Left lung (tissue), 10 donors: ENCODE results near the gene DYNC1LI2. TPM values are rescaled to one million over a fixed set of nuclear protein-coding genes. Genes with fewer than 3 reads are reported as not detected.

Experiments used
- ATAC-seq: fragments of 200-7000 bp; cut with Tn5 transposase; one replicate; pipeline ENCODE4 v1.9.1; 2020; ENCODE audit warnings: moderate library complexity
- DNase-seq, 4 donors: peaks; one replicate each; pipeline ENCODE4 v3.0.0-alpha.2; 2013 to 2020
- H3K27ac ChIP-seq, 2 donors: fragments of 200-600 bp; sonication (generic) in 1 of 2; one replicate each; pipeline versions ENCODE4 v1.5.0 to v1.8.0; 2020 to 2021
- H3K27me3 ChIP-seq, 2 donors: fragments of 200-600 bp; sonication (generic) in 1 of 2; one replicate each; pipeline versions ENCODE4 v1.5.0 to v1.8.0; 2020 to 2021
- H3K36me3 ChIP-seq, 2 donors: fragments of 200-600 bp; sonication (generic) in 1 of 2; one replicate each; pipeline versions ENCODE4 v1.5.0 to v1.8.0; 2020 to 2021
- H3K4me1 ChIP-seq, 2 donors: fragments of 200-600 bp; one replicate each; pipeline ENCODE4 v1.8.0; 2021
- H3K4me3 ChIP-seq, 2 donors: fragments of 200-600 bp; sonication (generic) in 1 of 2; one replicate each; pipeline versions ENCODE4 v1.5.0 to v1.8.0; 2020 to 2021; ENCODE audit warnings: mild to moderate bottlenecking in 1 of 2
- H3K9me3 ChIP-seq, 2 donors: fragments of 200-600 bp; sonication (generic) in 1 of 2; one replicate each; pipeline versions ENCODE4 v1.5.0 to v1.8.0; 2020 to 2021
- intact Hi-C, 2 donors: fragments of 100-400 bp; cut with DNase I; formaldehyde crosslinking; loops; one replicate each; pipeline versions ENCODE4 v1.11.2 to v1.14.2; 2022
- polyA plus RNA-seq, 6 donors: library from polyadenylated mRNA; unstranded; fragments of 120-200 nt; gene quantifications; one replicate each; pipeline ENCODE4 v1.2.1, GENCODE V29; 2013; ENCODE audit not compliant: insufficient read length in 6 of 6
- total RNA-seq, 2 donors: library from RNA; stranded (reverse); fragmentation: NEBNext Ultra II Directional; extraction: Animal tissue kit (Norgen Biotek cat#: 25700); gene quantifications; one replicate each; pipeline ENCODE4 v1.2.1, GENCODE V29; 2021
- TF ChIP-seq, protein P1 (sequence below), 2 donors: fragments of 200-600 bp; sonication (generic) in 1 of 2; IDR thresholded peaks; one replicate each; pipeline versions ENCODE4 v1.5.0 to v1.8.0; 2021; ENCODE audit warnings: antibody characterized with exemption in 2 of 2
- donor health status: DM: no; HTN: yes; CAD: no.
- donor health status: DM: no; HTN: no; CAD: no.

DYNC1LI2 gene
- total and polyA plus RNA-seq, 8 donors, result 118 to 162 (median 145) TPM

DNA sequence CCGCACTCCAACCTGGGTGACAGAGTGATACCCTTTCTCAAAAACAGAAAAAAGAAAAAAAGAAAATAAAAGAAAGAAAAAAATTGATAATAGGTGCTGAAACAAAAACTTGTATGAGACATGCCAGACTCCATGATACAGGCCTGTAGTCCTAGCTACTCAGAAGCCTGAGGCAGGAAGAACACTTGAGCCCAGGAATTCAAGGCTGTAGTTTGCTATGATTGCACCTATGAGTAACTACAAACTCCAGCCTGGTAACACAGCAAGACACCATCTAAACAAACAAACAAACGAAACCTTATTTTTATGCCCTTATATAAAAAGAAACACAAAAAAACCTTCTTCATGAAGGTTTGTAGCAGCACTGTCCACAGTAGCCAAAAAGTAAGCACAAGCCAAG is 49.9 kb downstream of the DYNC1LI2 start:
- Histone ChIP-seq H3K27ac (no peak overlapping the region), H3K36me3 (no peaks in the 10 kb centered on the region), H3K9me3 (no peaks in the 10 kb centered on the region), H3K4me3 (no peak overlapping the region), H3K27me3 (no peaks in the 10 kb centered on the region), H3K4me1 (peaks cover 7 to 55% of the 10 kb centered on the region in 2 donors)
- TF ChIP-seq, protein P1, sequence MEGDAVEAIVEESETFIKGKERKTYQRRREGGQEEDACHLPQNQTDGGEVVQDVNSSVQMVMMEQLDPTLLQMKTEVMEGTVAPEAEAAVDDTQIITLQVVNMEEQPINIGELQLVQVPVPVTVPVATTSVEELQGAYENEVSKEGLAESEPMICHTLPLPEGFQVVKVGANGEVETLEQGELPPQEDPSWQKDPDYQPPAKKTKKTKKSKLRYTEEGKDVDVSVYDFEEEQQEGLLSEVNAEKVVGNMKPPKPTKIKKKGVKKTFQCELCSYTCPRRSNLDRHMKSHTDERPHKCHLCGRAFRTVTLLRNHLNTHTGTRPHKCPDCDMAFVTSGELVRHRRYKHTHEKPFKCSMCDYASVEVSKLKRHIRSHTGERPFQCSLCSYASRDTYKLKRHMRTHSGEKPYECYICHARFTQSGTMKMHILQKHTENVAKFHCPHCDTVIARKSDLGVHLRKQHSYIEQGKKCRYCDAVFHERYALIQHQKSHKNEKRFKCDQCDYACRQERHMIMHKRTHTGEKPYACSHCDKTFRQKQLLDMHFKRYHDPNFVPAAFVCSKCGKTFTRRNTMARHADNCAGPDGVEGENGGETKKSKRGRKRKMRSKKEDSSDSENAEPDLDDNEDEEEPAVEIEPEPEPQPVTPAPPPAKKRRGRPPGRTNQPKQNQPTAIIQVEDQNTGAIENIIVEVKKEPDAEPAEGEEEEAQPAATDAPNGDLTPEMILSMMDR (IDR thresholded peaks at IDR 0.05), result no peak
- ATAC-seq (no peak), DNase-seq (no peak)
- intact Hi-C loops, result no loop called here

DNA sequence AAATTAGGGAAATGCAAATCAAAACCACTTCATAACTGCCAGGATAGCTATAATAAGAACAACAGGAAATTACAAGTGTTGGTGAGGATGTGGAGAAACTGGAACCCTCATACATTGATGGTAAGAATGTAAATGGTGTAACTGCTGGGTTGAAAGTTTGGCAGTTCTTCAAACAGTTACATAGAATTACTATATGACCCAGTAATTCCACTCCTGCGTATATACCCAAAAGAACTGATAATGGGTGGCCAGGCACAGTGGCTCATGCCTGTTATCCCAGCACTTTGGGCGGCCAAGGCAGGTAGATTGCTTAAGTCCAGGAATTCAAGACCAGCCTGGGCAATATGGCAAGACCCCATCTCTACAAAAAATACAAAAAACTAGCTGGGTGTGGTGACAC is 50.4 kb downstream of the DYNC1LI2 start:
- ATAC-seq (no peak), DNase-seq (no peak)
- no peaks in the 10 kb centered on the region for H3K27me3 ChIP-seq
- H3K9me3 ChIP-seq, result no peaks in the 10 kb centered on the region
- H3K36me3 ChIP-seq, result no peaks in the 10 kb centered on the region
- TF ChIP-seq, protein P1 (IDR thresholded peaks at IDR 0.05), result no peak
- H3K4me3 ChIP-seq, result no peak overlapping the region
- peaks cover 4 to 51% of the 10 kb centered on the region in 2 donors for H3K4me1 ChIP-seq
- H3K27ac ChIP-seq, result no peak overlapping the region
- intact Hi-C loops, result no loop called here

DNA sequence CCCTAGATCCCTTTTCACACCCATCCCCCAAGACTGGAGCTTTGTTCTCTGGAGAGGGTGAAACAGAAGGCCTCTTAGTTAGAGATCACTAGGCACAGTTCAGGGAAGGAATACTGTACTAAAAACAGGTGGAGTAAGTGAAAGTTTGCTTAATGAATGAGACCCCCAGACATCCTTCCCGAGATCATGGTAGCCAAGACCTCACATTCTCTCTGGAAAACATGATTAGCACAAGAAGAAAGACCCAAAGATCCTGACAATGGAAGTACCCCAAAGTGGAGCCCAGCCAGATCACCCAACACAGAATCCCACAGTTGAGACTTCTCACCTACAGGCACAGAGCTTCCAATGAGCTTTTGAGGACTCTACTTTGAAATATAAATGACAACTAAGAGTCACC is 51.5 kb downstream of the DYNC1LI2 start:
- intact Hi-C loops, result no loop called here
- H3K9me3 ChIP-seq, result no peaks in the 10 kb centered on the region

DNA sequence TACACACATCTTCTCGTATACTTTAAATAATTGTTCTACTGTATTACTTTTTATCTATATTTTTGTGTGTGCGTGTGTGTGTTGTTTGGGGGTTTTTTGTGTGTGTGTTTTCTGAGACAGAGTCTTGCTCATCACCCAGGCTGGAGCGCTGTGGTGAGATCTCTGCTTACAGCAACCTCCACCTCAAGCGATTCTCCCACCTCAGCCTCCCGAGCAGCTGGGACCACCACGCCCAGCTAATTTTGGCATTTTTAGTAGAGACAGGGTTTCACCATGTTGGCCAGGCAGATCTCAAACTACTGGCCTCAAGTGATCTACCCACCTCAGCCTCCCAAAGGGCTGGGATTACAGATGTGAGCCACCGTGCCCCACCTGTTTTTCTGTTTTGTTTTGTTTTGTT is 53.4 kb downstream of the DYNC1LI2 start:
- TF ChIP-seq, protein P1 (IDR thresholded peaks at IDR 0.05), result no peak
- H3K27me3 ChIP-seq, result no peaks in the 10 kb centered on the region
- no peak for ATAC-seq
- H3K36me3 ChIP-seq, result no peaks in the 10 kb centered on the region
- no peaks in the 10 kb centered on the region for H3K9me3 ChIP-seq
- no peak overlapping the region for H3K27ac ChIP-seq
- intact Hi-C loops, result no loop called here
- no peak overlapping the region for H3K4me3 ChIP-seq
- no peak for DNase-seq
- peaks cover 12 to 65% of the 10 kb centered on the region in 2 donors for H3K4me1 ChIP-seq

More for the DNA sequence above, 51.5 kb downstream of the DYNC1LI2 start:
- Histone ChIP-seq H3K36me3 (no peaks in the 10 kb centered on the region), H3K4me3 (no peak overlapping the region), H3K4me1 (peaks cover 11 to 57% of the 10 kb centered on the region in 2 donors), H3K27me3 (no peaks in the 10 kb centered on the region), H3K27ac (no peak overlapping the region)
- TF ChIP-seq, protein P1 (IDR thresholded peaks at IDR 0.05), result no peak
- ATAC-seq, result no peak
- no peak for DNase-seq

DNA sequence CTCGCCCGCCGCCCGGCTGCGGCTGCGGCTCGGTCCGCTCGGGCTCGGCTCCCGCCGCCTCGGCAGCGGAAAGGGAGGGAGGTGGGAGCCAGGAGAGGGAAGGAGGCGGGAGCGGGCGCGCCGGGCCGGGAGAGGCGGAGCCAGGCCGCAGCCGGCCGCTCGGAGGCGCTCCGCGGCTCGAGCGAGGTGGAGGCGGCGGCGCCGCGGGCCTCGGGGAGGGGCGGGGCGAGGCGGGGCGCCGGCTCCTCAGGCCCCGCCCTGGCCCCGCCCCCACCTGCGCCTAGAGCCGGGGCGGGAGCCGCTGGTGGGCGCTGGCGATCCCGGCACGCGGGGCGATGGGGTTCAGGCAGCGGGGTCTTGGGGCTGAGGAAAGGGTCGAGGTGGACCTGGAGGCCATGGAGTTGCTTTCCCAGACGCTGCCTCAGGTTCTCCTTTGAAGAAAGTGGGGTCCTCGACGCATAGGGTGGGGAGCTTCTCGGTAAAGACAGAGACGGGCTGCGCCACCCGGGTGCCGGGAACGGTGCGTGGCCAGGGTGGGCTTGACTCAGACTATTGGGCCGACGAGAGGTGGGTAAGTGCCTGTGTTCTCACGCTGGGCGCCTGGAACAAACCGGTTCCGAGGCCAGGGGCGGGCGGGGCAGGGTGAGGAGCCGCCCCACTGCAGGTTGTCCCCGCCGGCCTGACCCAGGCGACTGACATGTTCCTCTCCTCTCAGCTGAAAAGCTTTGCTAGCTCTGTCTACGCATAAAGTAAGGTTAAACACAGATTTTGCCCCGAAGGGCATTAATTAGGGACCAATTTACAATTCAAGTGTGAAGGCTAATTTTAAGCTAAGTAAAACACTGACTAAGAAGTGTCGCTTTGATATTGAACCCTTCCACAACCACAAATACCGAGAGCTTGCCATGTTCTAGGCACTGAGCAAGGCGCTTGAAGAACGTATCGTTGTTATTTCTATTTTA is 54.5 kb downstream of the DYNC1LI2 start, which contains the start of gene CMTM4:
Gene CMTM4 (minus strand): TSS at position 75 of the 962 bp plus-strand sequence. CDS start 218 bp downstream, outside the sequence.
- H3K4me1 ChIP-seq, result peaks cover 12 to 57% of the 10 kb centered on the region in 2 donors
- no peaks in the 10 kb centered on the region for H3K36me3 ChIP-seq
- peak; percentile 93 for ATAC-seq
- peak within 1 kb of the TSS; percentile 73 to 82 for H3K27ac ChIP-seq
- H3K4me3 ChIP-seq, result peak within 1 kb of the TSS; percentile 62 to 68
- no peaks in the 10 kb centered on the region for H3K9me3 ChIP-seq
- H3K27me3 ChIP-seq, result no peaks in the 10 kb centered on the region
- DNase-seq, result peak; percentile 81 to 98 (median 91)
- TF ChIP-seq, protein P1 (IDR thresholded peaks at IDR 0.05), result no peak
- intact Hi-C loops, result no loop called here
